Measurements from ENCODE around the gene FLNB. TPM values are rescaled to one million over a fixed set of nuclear protein-coding genes. Genes with fewer than 3 reads are reported as not detected.

The FLNB gene
- total RNA-seq, 1 donor from 2014 or later, result 34.8 TPM

DNA sequence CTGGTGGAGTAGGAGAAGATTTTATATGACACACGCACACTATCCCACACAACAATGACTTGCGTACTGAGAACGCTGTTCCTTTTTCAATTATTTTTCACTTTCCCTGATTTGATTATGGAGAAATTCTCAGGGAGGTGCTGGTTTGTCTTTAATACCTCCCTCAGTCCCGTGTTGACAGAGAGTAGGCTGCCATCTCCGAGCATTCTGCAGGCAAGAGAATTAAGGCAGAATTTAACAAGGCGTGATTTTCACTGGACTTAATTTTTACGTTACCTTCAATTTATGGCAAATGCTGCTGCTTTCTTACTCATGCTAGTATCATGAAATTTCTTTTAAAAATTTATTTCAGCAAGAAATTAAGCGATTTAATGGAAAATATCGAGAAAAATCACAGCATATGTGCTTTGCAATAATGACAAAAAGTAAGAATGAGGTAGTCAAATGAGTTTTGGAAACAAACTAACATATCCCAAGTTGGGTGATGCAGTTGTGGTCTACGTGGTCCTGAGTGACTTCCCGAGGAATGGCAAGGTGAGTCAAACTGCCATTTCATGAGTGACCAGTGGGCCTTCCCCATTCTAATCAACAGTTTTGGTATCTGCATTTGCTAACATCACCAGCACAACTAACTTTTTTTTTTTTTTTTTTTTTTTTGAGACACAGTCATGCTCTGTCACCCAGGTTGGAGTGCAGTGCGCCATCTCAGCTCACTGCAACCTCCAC is 185.6 kb downstream of the FLNB start:
- DNase-seq, result no peak
- TF ChIP-seq, protein P1, sequence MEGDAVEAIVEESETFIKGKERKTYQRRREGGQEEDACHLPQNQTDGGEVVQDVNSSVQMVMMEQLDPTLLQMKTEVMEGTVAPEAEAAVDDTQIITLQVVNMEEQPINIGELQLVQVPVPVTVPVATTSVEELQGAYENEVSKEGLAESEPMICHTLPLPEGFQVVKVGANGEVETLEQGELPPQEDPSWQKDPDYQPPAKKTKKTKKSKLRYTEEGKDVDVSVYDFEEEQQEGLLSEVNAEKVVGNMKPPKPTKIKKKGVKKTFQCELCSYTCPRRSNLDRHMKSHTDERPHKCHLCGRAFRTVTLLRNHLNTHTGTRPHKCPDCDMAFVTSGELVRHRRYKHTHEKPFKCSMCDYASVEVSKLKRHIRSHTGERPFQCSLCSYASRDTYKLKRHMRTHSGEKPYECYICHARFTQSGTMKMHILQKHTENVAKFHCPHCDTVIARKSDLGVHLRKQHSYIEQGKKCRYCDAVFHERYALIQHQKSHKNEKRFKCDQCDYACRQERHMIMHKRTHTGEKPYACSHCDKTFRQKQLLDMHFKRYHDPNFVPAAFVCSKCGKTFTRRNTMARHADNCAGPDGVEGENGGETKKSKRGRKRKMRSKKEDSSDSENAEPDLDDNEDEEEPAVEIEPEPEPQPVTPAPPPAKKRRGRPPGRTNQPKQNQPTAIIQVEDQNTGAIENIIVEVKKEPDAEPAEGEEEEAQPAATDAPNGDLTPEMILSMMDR (IDR thresholded peaks at IDR 0.05; ENCODE audit: borderline replicate concordance), result no peak
- H3K4me1 ChIP-seq, result peaks cover 10% of the 10 kb centered on the region
- H3K4me3 ChIP-seq, result no peak overlapping the region
- no peaks in the 10 kb centered on the region for H3K27me3 ChIP-seq (ENCODE audit: low read depth)
- no peaks in the 10 kb centered on the region for H3K36me3 ChIP-seq
- intact Hi-C loops (cut with micrococcal nuclease), result no loop called here
- H3K9me3 ChIP-seq (replicated peaks), result no peaks in the 10 kb centered on the region
- no peak overlapping the region for H3K27ac ChIP-seq (replicated peaks)

DNA sequence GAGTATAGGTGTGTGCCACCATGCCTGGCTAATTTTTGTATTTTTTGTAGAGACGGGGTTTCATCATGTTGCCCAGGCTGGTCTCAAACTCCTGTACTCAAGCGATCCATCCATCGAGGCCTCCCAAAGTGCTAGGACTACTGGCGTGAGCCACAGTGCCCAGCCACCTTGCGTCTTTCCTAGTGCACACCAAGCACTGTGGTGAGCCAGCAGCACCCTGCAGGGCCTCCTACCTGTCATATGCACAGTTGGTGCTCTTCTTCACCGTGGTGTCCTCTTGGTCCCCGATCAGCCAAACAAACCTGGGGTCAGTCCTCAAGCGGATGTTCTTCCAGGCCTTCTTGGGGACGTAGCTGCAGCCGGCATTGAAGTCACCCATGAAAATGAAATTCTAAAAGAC is 189.4 kb downstream of the FLNB start:
- Histone ChIP-seq H3K9me3 (replicated peaks) (no peaks in the 10 kb centered on the region), H3K4me1 (peaks cover 23% of the 10 kb centered on the region), H3K27me3 (ENCODE audit: low read depth) (no peaks in the 10 kb centered on the region), H3K27ac (replicated peaks) (peak overlapping the region; percentile 63), H3K4me3 (no peak overlapping the region), H3K36me3 (no peaks in the 10 kb centered on the region)
- TF ChIP-seq, protein P1 (IDR thresholded peaks at IDR 0.05; ENCODE audit: borderline replicate concordance), result no peak
- no peak for DNase-seq
- intact Hi-C loops (cut with micrococcal nuclease), result no loop called here

GRCh38 chr3:58198362-58198761 is 190.1 kb downstream of the FLNB start:
- no peaks in the 10 kb centered on the region for H3K9me3 ChIP-seq (replicated peaks)
- H3K4me3 ChIP-seq, result no peak overlapping the region
- H3K36me3 ChIP-seq, result no peaks in the 10 kb centered on the region
- no peaks in the 10 kb centered on the region for H3K27me3 ChIP-seq (ENCODE audit: low read depth)
- TF ChIP-seq, protein P1 (IDR thresholded peaks at IDR 0.05; ENCODE audit: borderline replicate concordance), result no peak
- intact Hi-C loops (cut with micrococcal nuclease), result no loop called here
- DNase-seq, result no peak
- H3K4me1 ChIP-seq, result peaks cover 23% of the 10 kb centered on the region
- H3K27ac ChIP-seq (replicated peaks), result peak overlapping the region; percentile 63

DNA sequence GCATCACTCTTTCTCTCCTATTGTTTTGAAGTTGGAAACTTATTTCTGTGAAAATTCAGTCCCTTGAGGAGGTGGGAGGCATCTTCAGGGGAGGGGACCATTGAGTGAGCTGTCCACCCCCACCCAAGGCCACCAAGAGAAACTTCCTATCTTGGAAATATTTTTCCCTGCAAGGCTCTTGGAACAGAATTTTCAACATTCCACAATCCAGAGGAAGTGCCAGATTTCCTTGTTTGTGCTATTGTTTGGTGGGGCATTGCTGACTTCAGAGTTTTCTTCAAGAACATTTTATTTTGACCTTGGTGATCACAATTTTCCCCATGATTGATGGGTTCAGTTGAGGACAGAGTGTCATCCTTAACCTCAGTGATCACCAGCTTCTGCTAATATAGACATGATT is 190.6 kb downstream of the FLNB start:
- Histone ChIP-seq H3K36me3 (no peaks in the 10 kb centered on the region), H3K4me1 (peaks cover 23% of the 10 kb centered on the region), H3K4me3 (no peak overlapping the region), H3K9me3 (replicated peaks) (no peaks in the 10 kb centered on the region), H3K27me3 (ENCODE audit: low read depth) (no peaks in the 10 kb centered on the region), H3K27ac (replicated peaks) (peak overlapping the region; percentile 63)
- TF ChIP-seq, protein P1 (IDR thresholded peaks at IDR 0.05; ENCODE audit: borderline replicate concordance), result no peak
- no peak for DNase-seq
- intact Hi-C loops (cut with micrococcal nuclease), result no loop called here

DNA sequence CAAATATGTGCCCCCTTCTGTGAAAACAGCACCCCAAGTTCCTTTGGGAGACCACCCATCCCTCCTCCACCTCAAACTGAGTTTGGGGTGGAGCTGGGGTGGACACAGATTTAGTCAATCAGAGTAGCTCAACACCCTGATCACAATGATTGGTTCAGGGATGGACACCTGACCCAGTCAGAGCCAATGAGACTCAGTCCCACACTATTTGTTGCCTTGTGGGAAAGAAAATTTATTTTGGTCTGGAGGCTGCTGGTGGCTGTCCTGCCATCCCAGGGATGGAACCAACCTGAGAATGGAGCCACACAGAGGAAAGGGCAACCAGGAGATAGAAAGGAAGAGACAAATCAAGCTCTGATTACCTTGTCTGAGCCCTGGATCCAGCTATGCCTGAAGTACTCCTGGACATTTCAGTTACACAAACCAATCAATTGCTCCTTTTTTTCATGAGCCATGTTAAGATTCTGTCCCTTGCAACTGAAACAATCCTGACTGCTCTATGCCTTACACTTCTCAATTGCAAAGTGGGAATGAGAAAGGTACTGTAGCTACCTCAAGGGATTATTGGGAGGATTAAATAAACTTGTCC is 192.0 kb downstream of the FLNB start:
- no peaks in the 10 kb centered on the region for H3K36me3 ChIP-seq
- no peaks in the 10 kb centered on the region for H3K9me3 ChIP-seq (replicated peaks)
- no peak overlapping the region for H3K4me3 ChIP-seq
- intact Hi-C loops (cut with micrococcal nuclease), result no loop called here
- H3K27me3 ChIP-seq (ENCODE audit: low read depth), result no peaks in the 10 kb centered on the region
- TF ChIP-seq, protein P1 (IDR thresholded peaks at IDR 0.05; ENCODE audit: borderline replicate concordance), result no peak
- DNase-seq, result no peak
- peak overlapping the region; percentile 37 for H3K27ac ChIP-seq (replicated peaks)
- H3K4me1 ChIP-seq, result peaks cover 23% of the 10 kb centered on the region

Measured in left ventricle myocardium inferior (tissue), 1 donor.